NCI-H146 treated with DMSO at 0.1 percent for 48 hours (cell line): ENCODE data around the gene TMCO1.
"Not testable (repeated sequence)": the region's sequence is repeated elsewhere in the genome, so short reads cannot be mapped to it uniquely, and the experiment has no call there.

ENCODE experiments used
- DNase-seq: peaks from one replicate; lab custom pipeline; 2025; ENCODE audit not compliant: unreplicated experiment; lab: John Stamatoyannopoulos, UW

The TMCO1 gene

DNA sequence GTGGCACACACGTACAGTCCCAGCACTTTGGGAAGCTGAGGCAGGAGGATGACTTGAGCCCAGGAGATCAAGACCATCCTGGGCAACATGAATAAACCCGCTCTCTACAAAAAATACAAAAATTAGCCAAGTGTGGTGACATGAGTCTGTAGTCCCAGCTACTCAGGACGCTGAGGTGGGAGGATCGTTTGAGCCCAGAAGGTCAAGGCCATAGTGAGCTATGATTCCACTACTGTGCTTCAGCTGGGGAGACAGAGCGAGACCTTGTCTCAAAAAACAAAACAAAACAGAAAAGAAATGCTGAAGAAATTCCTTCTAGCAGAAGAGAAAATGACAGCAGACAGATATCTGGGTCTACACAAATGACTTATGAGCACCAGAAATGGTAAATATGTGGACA is 80.6 kb downstream of the TMCO1 start:
- no peak for DNase-seq

DNA sequence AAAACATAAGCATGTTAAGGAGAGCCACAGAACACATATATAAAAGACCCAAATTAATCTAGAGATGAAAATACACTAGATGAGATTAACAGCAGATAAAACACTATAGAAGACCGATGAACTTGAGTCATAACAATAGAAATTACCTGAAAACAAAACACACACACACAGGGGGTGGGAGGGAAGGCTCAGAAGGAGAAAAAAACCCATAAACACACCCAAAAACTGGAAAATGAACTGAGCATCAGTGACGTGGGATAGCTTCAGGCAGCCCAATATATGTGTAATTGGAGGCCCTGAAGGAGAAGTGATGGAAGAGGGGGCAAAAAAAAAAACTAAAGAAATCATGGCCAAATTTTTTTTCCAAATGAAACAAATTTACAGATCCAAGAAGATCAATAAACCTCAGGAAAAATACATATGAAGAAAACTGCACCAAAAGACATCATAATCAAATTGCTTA is 81.7 kb downstream of the TMCO1 start:
- DNase-seq = no peak

GRCh38 chr1:165686121-165686970 is 82.3 kb downstream of the TMCO1 start:
- DNase-seq = no peak

DNA sequence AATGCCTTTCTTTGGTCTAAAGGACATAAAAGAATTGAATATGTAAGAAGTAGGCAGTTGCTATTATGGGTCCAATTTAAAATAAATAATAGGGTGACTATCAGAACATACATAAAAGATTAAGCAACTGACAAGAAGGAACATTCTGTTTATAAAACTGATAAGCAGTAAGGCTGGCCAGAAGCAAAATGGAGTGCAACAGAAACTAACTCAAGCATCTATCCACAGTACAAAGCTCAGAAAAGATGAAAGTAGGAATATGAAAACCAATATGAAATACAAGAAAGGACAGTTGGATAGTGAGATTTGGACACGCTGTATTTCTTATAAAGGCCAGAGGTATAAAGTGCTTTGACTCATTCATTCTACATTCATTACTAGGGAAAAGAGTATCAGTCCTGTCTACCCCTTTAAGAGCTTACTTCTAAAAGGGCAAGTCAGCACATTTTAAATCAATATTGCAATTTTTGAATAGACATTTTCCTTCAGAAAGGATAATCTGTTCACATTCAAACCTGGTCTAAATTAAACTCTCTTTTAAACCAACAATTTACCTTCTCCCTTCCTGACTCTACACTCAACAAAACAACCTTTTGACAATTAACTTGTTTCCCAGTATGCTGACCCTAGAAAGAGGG is 84.7 kb downstream of the TMCO1 start:
- DNase-seq = no peak

DNA sequence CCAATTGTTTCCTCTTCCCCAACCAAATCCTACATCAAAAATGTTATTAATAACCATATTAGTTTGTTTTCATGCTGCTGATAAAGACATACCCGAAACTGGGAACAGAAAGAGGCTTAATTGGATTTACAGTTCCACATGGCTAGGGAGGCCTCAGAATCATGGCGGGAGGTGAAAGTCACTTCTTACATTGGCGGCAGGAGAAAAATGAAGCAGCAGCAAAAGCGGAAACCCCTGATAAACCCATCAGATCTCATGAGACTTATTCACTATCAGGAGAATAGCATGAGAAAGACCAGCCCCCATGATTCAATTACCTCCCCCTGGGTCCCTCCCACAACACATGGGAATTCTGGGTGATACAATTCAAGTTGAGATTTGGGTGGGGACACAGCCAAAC is 87.9 kb downstream of the TMCO1 start:
- not testable (repeated sequence) for DNase-seq

DNA sequence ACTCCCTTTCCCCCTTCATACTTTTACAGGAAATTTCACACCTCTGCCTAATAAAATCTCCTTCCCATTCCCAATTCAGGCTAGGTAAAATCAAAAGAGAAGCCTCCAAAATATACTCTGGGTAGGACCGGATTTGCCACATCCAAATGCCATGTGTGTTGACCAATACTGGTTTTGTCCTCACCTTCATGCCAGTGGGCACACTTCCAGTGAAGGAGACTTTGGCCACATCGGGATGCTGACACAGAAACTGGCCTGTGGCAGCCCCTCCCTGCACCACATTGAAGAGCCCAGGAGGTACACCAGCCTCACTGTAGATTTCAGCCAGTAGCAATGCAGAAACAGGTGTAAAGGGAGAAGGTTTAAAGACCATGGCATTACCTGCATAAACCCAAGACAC is 88.4 kb downstream of the TMCO1 start:
- DNase-seq = no peak

DNA sequence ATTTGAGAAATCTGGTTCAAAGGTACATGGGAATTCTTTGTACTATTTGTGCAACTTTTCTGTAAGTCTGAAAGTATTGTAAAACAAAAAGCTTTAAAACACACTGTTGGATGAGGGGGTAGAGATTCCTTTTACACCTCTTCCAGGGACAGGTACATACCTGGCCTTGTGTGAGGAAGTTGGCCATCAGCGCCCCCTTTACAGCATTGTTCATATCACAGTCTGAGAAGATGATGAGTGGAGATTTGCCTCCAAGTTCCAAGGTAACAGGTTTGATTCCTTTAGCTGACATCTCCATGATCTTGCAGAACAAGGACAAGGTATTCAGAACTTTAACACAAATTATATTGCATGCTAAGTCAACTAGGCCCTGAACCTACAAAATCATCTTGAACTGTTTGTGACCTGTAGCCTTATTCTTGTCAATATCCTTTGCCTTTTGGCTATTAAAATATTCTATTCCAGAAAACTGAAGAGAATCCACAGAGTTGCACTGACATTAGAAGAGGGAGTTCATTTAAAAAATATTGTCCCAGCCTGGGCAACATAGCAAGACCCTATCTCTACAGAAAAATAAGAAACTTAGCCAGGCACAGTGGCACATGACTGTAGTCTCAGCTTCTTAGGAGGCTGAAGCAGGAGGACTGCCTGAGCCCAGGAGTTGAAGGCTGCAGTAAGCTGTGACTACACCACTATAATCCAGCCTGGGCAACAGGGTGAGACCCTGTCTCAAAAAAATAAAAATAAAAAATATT is 89.2 kb downstream of the TMCO1 start:
- no peak for DNase-seq

DNA sequence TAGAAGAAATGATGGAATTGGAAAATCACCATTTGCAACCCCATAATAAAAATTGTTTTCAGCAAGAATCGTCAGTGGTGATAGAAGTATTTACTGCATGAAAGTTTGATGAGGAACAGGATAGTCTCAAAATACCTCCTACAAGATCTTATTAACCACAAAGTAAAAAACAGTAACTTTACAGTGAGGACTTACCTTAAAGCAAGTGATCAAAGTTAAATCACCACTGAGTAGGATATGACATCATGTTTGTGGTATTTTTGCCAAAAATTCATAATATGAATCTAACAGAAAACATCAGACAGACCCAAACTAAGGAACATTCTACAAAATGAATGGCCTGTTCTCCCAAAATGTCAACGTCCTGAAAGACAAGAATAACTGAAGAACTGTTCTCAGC is 90.2 kb downstream of the TMCO1 start:
- no peak for DNase-seq
